Medulla oblongata (tissue), 1 donor: ENCODE results near the gene C14orf39.
"Not testable (repeated sequence)": the region's sequence is repeated elsewhere in the genome, so short reads cannot be mapped to it uniquely, and the experiment has no call there.

Source experiments
- DNase-seq: peaks from one replicate; pipeline ENCODE4 v3.0.0-alpha.2; 2015; ENCODE audit errors: extremely low spot score

The C14orf39 gene

DNA sequence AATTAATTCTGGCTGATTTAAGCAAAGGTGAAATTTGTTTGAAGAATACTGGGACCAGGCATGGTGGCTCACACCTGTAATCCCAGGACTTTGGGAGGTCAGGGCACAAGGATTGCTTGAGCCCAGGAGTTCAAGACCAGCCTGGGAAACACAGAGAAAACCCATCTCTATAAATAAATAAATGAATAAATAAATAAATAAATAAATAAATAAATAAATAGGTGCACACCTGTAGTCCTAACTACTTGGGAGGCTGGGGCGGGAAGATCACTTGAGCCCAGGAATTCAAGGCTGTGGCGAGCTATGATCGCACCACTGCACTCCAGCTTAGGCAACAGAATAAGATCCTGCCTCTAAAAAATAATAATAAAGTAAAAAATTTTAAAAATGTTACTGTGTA is 4.4 kb upstream of the C14orf39 start:
- DNase-seq, result no peak

DNA sequence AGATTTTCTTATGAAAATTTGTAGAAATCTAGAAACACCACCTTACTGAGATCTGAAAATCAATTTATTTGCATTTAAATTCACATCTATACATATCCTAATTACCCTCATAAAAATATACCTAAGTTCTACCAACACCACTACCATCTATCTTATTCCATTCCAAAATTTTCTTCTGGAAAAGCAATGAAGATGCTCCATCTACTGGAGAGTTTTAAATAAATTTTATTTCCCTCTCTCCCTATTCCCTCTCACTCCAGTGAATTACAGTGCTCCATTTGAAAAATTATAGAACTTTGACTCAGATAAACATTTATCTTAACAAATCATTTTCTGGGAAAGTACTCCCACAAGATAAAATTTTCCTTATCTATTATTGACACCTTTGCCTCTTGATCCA is 2.3 kb upstream of the C14orf39 start:
- DNase-seq, result no peak

DNA sequence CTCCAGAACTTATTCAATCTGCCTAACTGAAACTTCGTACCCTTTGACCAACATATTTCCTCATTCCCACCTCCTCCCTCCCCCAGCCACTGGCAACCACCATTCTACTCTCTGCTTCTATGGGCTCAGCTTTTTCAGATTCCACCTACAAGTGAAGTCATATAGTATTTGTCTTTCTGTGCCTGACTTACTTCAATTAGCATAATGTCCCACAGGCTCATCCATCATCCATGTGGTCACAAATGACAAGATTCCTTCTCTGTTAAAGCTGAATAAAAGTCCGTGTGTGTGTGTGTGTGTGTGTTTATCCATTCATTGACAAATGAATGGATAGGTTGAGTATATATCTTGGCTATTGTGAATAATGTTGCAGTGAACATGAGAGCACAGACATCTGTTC is 1.3 kb upstream of the C14orf39 start:
- no peak for DNase-seq

DNA sequence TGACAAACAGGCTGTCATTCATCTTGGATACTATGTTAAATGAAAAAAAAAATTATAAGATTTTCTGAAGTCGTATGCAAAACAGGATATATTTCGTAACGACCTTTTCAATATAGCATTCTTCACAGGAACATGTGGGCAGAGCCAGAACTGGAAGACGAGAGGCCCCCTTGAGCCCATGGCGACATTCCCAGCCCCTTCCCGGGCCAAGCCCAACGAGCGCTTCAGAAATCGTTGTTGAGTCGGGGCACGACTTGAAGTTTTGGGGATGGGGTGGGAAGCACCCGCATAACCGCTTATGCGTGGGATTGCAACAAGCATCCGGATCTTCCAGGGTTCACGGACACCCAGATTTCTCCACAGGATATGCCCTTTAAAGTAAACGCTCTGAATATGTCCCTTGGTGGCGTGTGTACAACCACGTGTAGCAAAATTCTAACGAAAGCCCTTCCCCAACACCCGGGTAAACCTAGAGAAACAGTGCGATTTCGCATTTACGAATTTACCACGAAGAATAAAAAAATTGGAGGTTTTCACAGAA is 736 bp downstream of the C14orf39 start:
- no peak for DNase-seq

DNA sequence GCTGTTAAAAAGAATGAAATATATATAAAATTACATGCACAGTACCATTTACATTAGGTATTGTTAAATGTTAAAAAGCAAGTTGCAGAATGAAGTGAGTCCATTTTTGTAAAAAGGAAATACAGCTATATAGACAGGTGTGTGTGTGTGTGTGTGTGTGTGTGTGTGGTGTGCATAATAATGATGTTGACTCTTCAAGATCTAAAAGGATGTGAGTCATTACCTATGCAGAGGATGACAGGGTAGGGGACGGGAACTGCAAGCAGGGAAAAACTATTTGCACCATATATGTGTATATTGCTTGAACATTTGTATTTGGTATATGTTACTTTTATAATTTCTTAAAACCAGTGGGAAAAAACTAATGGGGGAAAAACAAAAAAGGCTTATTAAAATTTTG is 3.1 kb downstream of the C14orf39 start:
- no peak for DNase-seq

DNA sequence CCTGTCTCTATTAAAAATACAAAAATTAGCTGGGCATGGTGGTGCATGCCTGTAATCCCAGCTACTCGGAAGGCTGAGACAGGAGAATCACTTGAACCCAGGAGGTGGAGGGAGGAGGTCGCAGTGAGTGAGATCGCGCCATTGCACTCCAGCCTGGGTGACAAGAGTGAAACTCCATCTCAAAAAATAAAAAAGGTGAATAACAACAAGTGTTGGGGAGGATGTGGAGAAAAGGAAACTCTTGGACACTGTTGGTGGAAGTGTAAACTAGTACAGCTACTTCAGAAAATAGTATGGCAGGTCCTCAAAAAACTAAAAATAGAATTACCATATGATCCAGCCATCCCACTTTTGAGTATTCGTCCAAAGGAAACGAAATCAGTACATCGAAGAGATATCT is 5.6 kb downstream of the C14orf39 start:
- not testable (repeated sequence) for DNase-seq

DNA sequence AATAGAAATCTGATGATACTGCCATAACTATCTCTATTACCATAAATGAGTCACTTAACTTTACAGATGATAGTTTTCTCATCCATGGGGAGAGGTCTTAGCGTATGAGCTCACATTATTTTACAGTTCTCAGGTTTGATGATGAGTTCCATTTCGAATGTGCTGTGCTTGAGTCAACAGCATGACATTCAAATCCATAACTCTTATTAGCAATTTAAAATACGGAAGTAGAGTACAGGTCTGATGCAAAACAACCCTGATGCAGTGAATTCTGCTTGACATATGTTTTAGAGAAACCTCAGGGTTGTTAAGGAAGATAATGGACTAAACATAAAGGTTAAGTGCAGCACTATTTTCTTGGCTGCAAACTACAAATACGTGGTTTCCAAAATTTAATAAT is 30.0 kb downstream of the C14orf39 start:
- no peak for DNase-seq

DNA sequence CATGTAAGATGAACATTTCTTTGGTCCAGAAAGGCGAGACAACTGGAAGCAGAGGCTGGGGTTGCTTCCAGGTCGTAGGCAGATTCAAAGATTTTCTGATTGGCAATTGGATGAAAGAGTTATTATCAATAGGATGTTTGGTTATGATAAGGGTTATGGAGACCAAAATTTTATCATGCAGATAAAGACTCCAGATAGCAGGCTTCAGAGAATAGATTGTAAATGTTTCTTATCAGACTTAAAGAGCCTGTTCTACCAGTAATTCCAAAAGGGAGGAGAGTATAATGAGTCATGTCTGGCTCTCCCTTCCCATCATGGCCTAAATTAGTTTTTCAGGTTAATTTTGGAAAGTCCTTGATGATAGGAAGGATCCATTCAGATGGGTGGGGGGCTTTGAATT is 55.6 kb downstream of the C14orf39 start:
- DNase-seq, result no peak

DNA sequence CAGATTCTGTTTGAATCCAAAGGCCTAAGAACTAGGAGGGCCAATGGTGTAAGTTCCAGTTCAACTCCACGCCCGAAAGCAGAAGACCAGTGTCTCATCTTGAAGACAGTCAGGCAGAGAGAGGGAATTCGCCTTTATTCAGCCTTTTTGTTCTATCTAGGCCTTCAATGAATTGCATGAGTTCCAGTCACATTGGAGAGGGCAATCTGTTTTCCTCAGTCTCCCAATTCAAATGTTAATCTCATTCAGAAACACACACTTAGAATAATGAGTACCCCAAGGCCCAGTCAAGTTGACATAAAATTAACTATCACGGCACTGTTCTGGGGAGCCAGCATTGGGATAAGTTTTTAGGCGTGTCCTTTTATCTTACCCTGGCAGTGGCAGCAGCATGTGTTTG is 65.8 kb downstream of the C14orf39 start:
- no peak for DNase-seq

DNA sequence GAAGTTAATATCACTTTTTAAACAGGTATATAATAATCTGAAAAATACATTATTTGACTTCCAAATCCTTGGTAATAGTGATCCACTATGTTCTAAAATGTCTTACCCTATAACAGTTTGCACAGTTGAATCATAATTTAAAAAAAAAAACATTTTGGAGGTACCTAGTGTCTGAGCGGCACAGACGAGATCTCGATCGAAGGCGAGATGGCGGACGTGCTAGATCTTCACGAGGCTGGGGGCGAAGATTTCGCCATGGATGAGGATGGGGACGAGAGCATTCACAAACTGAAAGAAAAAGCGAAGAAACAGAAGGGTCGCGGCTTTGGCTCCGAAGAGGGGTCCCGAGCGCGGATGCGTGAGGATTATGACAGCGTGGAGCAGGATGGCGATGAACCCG is 88.3 kb downstream of the C14orf39 start:
- DNase-seq, result not testable (repeated sequence)

DNA sequence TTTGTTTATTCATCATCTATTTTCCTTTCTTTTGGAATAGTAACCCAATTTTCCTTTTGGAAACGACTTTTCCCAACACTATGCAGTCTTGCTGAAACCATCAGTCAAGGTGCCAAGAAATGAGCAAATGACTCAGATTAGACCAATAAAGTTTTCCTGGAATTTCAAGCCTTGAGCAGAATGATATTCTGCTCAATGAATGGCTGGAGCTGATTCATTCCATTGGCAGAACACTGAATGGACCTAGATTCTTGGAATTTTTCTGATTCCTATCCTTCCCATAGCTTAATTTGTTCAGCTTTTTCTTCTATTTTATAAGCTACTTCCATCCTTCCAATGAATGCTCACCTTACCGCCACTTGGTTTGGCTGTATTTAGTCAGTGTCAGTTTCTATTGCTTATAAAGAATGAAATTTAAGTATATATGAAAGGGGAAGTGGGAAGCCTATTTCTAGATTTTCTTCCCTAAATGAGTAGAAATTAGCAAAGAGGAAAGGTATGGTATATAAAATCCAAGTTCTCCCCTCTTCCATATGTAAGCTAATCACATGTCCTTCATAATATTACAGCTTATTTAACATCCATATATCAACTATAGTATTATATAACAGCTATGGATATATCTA is 89.0 kb downstream of the C14orf39 start:
- DNase-seq, result no peak
